Upper lobe of left lung (tissue), 6 donors: ENCODE results near the gene TRIM71. TPM values are rescaled to one million over a fixed set of nuclear protein-coding genes. Genes with fewer than 3 reads are reported as not detected.
"Not testable (repeated sequence)": the region's sequence is repeated elsewhere in the genome, so short reads cannot be mapped to it uniquely, and the experiment has no call there.

Source experiments
- ATAC-seq, 2 donors: fragments of 200-7000 bp; cut with Tn5 transposase; one replicate each; pipeline ENCODE4 v1.9.1; 2022; ENCODE audit warnings: mild to moderate bottlenecking in 2 of 2, moderate library complexity in 2 of 2; ENCODE audit not compliant: low FRiP score in 2 of 2
- DNase-seq, 2 donors: peaks; one replicate each; pipeline ENCODE4 v3.0.0-alpha.2; 2019 to 2020
- H3K27ac ChIP-seq, 4 donors: fragments of 200-600 bp; sonication (generic); one replicate each; pipeline ENCODE4 v1.5.1; 2016 to 2019
- H3K27me3 ChIP-seq, 4 donors: fragments of 200-600 bp; sonication (generic); one replicate each; pipeline ENCODE4 v1.5.1; 2017 to 2019
- H3K36me3 ChIP-seq, 4 donors: fragments of 200-600 bp; sonication (generic); one replicate each; pipeline ENCODE4 v1.5.1; 2016 to 2019
- H3K4me1 ChIP-seq, 4 donors: fragments of 200-600 bp; sonication (generic); one replicate each; pipeline ENCODE4 v1.5.1; 2018 to 2019
- H3K4me3 ChIP-seq, 4 donors: fragments of 200-600 bp; sonication (generic); one replicate each; pipeline ENCODE4 v1.5.1; 2017 to 2019; ENCODE audit warnings: mild to moderate bottlenecking in 2 of 4, moderate library complexity in 1 of 4
- H3K9me3 ChIP-seq, 4 donors: fragments of 200-600 bp; sonication (generic); one replicate each; pipeline ENCODE4 v1.5.1; 2018 to 2019
- EP300 ChIP-seq, 4 donors: sonication (generic); formaldehyde crosslinking; IDR thresholded peaks; one replicate each; pipeline ENCODE4 v1.5.1; 2017; ENCODE audit warnings: antibody characterized with exemption in 4 of 4, control low read depth in 2 of 4
- POLR2A ChIP-seq, 4 donors: fragments of 450-650 bp; IDR thresholded peaks; one replicate each; pipeline ENCODE4 v1.5.1; 2016 to 2017; ENCODE audit warnings: antibody characterized with exemption in 4 of 4, mild to moderate bottlenecking in 2 of 4
- POLR2AphosphoS5 ChIP-seq, 2 donors: sonication (generic); formaldehyde crosslinking; IDR thresholded peaks; one replicate each; pipeline ENCODE4 v1.5.1; 2017; ENCODE audit warnings: antibody characterized with exemption in 2 of 2
- WGBS, 2 donors: methylation state at CpG; one replicate each; pipeline ENCODE4 v1.1.5; 2017 to 2018; 5-methylcytosine and 5-hydroxymethylcytosine counted together
- total RNA-seq, 6 donors: library from RNA; depleted of rRNA in 4 of 6; stranded (reverse); fragments of >200 nt in 4 of 6; gene quantifications; one replicate each; pipeline versions ENCODE4 v1.1.0 to v1.2.1, GENCODE V29; 2016 to 2021
- TF ChIP-seq, protein P1 (sequence below), 6 experiments: fragments of 450-650 bp in 4 of 6; fragments of 200-600 bp in 2 of 6; sonication (generic) in 2 of 6; IDR thresholded peaks; one replicate each; pipeline ENCODE4 v1.5.1; 2016 to 2019; ENCODE audit warnings: antibody characterized with exemption in 6 of 6
- donor health status: DM: no; HTN: no; CAD: no; lungs with moderate emphysema.
- donor health status: DM: no; HTN: yes; CAD: no; lungs with severe emphysema.

Gene TRIM71
- total RNA-seq, 6 donors from 2014 or later = 2.2 to 7.3 (median 3.8) TPM

DNA sequence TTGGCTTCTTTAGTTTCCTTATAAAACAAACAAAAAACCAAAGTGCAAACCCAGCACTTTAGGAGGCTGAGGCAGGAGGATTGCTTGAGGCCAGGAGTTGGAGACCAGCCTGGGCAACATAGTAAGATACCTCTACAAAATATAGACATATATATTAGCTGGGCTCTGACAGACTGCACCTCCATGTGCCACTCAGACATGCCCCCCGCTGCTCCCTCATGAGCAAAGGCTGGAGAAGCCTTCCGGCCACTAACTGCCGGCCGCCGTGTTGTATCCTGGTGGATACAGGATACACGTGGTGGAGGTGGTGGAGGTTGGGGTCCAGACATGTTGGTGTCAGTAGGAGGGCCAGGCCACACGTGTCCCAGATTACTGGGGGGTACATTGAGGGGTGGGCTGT lies 104.3 kb downstream of the TRIM71 start:
- Histone ChIP-seq H3K4me1 (no peaks in the 10 kb centered on the region), H3K27me3 (no peaks in the 10 kb centered on the region), H3K27ac (no peak overlapping the region), H3K36me3 (no peaks in the 10 kb centered on the region), H3K4me3 (no peak overlapping the region), H3K9me3 (peaks cover 0 to 5% (median 1%) of the 10 kb centered on the region in 4 donors)
- DNase-seq (no peak), ATAC-seq (no peak)
- TF ChIP-seq, protein P1, sequence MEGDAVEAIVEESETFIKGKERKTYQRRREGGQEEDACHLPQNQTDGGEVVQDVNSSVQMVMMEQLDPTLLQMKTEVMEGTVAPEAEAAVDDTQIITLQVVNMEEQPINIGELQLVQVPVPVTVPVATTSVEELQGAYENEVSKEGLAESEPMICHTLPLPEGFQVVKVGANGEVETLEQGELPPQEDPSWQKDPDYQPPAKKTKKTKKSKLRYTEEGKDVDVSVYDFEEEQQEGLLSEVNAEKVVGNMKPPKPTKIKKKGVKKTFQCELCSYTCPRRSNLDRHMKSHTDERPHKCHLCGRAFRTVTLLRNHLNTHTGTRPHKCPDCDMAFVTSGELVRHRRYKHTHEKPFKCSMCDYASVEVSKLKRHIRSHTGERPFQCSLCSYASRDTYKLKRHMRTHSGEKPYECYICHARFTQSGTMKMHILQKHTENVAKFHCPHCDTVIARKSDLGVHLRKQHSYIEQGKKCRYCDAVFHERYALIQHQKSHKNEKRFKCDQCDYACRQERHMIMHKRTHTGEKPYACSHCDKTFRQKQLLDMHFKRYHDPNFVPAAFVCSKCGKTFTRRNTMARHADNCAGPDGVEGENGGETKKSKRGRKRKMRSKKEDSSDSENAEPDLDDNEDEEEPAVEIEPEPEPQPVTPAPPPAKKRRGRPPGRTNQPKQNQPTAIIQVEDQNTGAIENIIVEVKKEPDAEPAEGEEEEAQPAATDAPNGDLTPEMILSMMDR (IDR thresholded peaks at IDR 0.05) = no peak
- TF ChIP-seq POLR2A (IDR thresholded peaks at IDR 0.05) (no peak), EP300 (IDR thresholded peaks at IDR 0.05) (no peak), POLR2AphosphoS5 (IDR thresholded peaks at IDR 0.05) (no peak)
- 90 to 93% methylated on average over 7 of the region's 7 CpGs for WGBS, 2 donors

DNA sequence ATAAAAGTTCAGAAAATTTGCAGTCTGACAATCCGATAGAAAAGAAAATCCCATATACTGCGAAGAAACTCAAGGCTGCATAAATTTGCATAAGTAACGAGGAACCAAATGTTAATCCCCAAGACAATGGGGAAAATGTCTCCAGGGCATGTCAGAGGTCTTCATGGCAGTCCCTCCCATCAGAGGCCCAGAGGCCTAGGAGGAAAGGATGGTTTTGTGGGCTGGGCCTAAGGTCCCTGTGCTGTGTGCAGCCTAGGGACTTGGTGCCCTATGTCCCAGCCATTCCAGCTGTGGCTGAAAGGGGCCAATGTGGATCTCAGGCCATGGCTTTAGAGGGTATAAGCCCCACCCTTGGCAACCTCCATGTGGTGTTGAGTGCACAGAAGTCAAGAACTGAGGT lies 112.4 kb downstream of the TRIM71 start:
- no peak for ATAC-seq
- 95 to 96% methylated on average over 3 of the region's 3 CpGs for WGBS, 2 donors
- no peak for TF ChIP-seq EP300 (IDR thresholded peaks at IDR 0.05)

DNA sequence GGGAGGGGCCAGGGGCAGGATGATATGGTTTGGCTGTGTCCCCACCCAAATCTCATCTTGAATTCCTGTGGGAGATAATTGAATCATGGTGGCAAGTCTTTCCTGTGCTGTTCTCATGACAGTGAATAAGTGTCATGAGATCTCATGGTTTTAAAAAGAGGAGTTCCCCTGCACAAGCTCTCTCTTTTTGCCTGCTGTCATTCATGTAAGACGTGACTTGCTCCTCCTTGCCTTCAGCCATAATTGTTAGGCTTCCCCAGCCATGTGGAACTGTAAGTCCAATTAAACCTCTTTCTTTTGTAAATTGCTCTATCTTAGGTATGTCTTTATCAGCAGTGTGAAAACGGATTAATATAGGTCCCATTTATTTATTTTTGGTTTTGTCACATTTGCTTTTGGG lies 113.5 kb downstream of the TRIM71 start:
- WGBS, 2 donors = 88 to 89% methylated on average over 2 of the region's 2 CpGs

More for the DNA sequence above, 112.4 kb downstream of the TRIM71 start:
- Histone ChIP-seq H3K27me3 (no peaks in the 10 kb centered on the region), H3K27ac (no peak overlapping the region), H3K36me3 (no peaks in the 10 kb centered on the region), H3K4me3 (no peak overlapping the region), H3K4me1 (no peaks in the 10 kb centered on the region), H3K9me3 (no peaks in the 10 kb centered on the region)
- no peak for DNase-seq

DNA sequence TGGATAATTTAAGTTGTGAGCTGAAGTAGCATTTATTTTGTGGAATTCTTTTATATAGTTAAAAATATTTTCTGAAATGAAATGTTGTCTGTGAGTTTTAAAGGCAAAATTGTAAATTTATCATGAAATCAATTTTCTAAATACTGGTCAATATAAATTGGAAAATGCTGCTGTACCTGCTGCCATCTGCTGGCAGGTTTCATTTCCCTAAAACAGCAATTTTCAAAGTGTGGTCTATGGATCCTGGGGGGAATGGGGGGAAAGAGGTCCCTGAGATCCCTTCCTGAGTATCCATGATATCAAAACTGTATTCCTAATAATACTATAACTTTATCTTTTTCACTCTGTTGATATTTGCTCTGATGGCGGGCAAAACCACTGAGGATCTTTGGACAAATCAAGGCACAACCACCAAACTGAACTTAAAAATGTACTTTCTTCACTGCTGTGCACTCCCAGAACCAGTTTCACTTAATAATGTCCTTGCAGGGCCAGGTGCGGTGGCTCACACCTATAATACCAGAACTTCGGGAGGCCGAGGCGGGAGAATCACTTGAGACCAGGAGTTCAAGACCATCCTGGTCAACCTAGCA lies 116.4 kb downstream of the TRIM71 start:
- TF ChIP-seq EP300 (IDR thresholded peaks at IDR 0.05) (no peak), POLR2A (IDR thresholded peaks at IDR 0.05) (no peak), POLR2AphosphoS5 (IDR thresholded peaks at IDR 0.05) (no peak)
- TF ChIP-seq, protein P1 (IDR thresholded peaks at IDR 0.05) = peak in 5 of 6 experiments; percentile 31 to 53 (median 41)
- no peaks in the 10 kb centered on the region for H3K4me1 ChIP-seq
- ATAC-seq (peak in 1 of 2 donors; percentile 46), DNase-seq (no peak)
- no peaks in the 10 kb centered on the region for H3K27me3 ChIP-seq
- no peak overlapping the region for H3K4me3 ChIP-seq
- WGBS, 2 donors = 81 to 88% methylated on average over 5 of the region's 5 CpGs
- no peaks in the 10 kb centered on the region for H3K9me3 ChIP-seq
- no peak overlapping the region for H3K27ac ChIP-seq
- no peaks in the 10 kb centered on the region for H3K36me3 ChIP-seq

More for the DNA sequence above, 113.5 kb downstream of the TRIM71 start:
- H3K4me3 ChIP-seq, DNase-seq, H3K27ac ChIP-seq, H3K4me1 ChIP-seq, H3K27me3 ChIP-seq, H3K9me3 ChIP-seq, ATAC-seq, H3K36me3 ChIP-seq: not testable (repeated sequence)

DNA sequence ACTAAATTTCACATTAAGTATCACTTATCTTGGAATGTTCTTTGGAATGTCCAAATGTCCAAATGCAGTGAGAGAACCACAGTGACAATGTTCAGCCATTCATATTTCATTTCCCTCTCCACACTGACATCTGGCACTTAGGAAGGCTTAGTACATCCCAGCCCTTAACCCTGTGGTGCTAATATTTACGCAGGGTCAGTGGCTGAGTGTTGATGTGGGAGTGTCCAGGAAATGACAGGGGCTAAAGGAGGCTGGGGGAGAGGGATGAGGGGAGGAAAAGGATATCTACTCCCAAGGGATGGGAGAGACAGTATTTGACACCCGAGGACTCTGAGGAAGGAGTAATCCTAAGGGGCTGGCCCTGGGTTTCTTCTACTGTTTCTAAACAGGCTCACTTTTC lies 119.5 kb downstream of the TRIM71 start:
- Histone ChIP-seq H3K27ac (no peak overlapping the region), H3K27me3 (no peaks in the 10 kb centered on the region), H3K36me3 (no peaks in the 10 kb centered on the region), H3K4me3 (no peak overlapping the region), H3K4me1 (no peaks in the 10 kb centered on the region), H3K9me3 (no peaks in the 10 kb centered on the region)
- no peak for DNase-seq
- TF ChIP-seq, protein P1 (IDR thresholded peaks at IDR 0.05) = no peak
- no peak for TF ChIP-seq EP300 (IDR thresholded peaks at IDR 0.05)
- TF ChIP-seq POLR2AphosphoS5 (IDR thresholded peaks at IDR 0.05) = no peak
- TF ChIP-seq POLR2A (IDR thresholded peaks at IDR 0.05) = no peak
- 36 to 42% methylated on average over 2 of the region's 2 CpGs for WGBS, 2 donors
- ATAC-seq = no peak

DNA sequence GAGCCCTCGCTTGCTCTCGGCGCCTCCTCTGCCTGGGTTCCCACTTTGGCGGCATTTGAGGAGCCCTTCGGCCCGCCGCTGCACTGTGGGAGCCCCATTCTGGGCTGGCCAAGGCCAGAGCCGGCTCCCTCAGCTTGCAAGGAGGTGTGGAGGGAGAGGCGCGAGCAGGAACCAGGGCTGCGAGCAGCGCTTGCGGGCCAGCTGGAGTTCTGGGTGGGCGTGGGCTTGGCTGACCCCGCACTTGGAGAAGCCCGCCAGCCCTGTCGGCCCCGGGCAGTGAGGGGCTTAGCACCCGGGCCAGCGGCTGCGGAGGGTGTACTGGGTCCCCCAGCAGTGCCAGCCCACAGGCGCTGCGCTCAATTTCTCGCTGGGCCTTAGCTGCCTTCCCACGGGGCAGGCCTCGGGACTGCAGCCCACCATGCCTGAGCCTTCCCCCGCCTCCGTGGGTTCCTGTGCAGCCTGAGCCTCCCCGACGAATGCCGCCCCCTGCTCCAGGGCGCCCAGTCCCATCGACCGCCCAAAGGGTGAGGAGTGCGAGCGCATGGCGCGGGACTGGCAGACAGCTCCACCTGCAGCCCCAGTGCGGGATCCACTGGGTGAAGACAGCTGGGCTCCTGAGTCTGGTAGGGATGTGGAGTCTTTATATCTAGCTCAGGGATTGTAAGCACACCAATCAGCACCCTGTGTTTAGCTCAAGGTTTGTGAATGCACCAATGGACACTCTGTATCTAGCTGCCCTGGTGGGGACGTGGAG lies 121.9 kb downstream of the TRIM71 start:
- not testable (repeated sequence) for H3K4me3 ChIP-seq, H3K4me1 ChIP-seq, H3K27ac ChIP-seq, H3K9me3 ChIP-seq, H3K27me3 ChIP-seq, ATAC-seq, H3K36me3 ChIP-seq
- 92 to 96% methylated on average over 28 to 40 of the region's 40 CpGs for WGBS, 2 donors
- DNase-seq = peak in 1 of 2 donors; percentile 75
